SK-N-SH (cell line): ENCODE measurements around the gene EEFSEC.

ENCODE experiments used
- POLR2AphosphoS5 ChIP-seq: IDR thresholded peaks from 2 replicates; pipeline ENCODE4 v1.6.1; 2012; ENCODE audit warnings: low read depth, low read length
- TAF1 ChIP-seq: IDR thresholded peaks from 2 replicates; pipeline ENCODE4 v1.6.1; 2012; ENCODE audit warnings: low read depth, mild to moderate bottlenecking, low read length, moderate library complexity, borderline replicate concordance

DNA sequence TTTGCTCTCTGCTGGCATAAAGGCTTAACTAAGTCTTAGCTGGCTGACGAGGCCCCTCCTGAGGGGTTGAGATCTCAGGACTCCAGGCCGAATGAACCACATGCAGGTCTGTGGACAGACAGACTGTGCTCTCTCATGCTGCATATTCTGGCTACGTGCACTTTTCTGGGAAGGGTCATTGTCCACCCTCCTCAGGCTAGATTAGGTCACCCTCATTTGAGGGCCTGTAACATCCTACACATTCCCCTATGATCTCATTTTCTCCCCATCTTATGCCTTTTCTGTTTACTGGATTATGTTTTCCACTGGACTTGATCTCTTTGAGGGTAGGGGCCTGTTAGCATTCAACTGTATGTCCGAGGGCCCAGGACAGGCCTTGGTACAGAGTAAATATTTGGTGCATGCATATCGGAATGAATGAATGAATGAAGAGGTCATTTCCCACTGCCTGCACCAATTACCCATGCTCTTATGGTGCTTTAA, 13.7 kb downstream of the EEFSEC start:
- TF ChIP-seq TAF1 (no peak), POLR2AphosphoS5 (no peak)
